Parathyroid adenoma (tissue), 2 donors: ENCODE results near the gene COMMD6.

ENCODE experiments used
- H2AFZ ChIP-seq: fragments of 300-600 bp; sonication (generic); one replicate; pipeline ENCODE4 v1.7.0; 2017; ENCODE audit warnings: antibody characterized with exemption, mild to moderate bottlenecking
- H3K27ac ChIP-seq: fragments of 300-600 bp; sonication (generic); one replicate; pipeline ENCODE4 v1.7.0; 2017
- H3K27me3 ChIP-seq: fragments of 300-600 bp; sonication (generic); one replicate; pipeline ENCODE4 v1.7.0; 2017; ENCODE audit warnings: low read length; ENCODE audit not compliant: control insufficient read depth, insufficient read depth
- H3K36me3 ChIP-seq: fragments of 300-600 bp; sonication (generic); one replicate; pipeline ENCODE4 v1.7.0; 2017; ENCODE audit warnings: low read length; ENCODE audit not compliant: control insufficient read depth, insufficient read depth
- H3K4me1 ChIP-seq: fragments of 300-600 bp; sonication (generic); one replicate; pipeline ENCODE4 v1.7.0; 2017; ENCODE audit warnings: control low read depth
- H3K4me2 ChIP-seq: fragments of 300-600 bp; sonication (generic); one replicate; pipeline ENCODE4 v1.7.0; 2017; ENCODE audit warnings: low read length
- H3K4me3 ChIP-seq: fragments of 300-600 bp; sonication (generic); one replicate; pipeline ENCODE4 v1.7.0; 2017; ENCODE audit warnings: low read depth, low read length
- H3K79me2 ChIP-seq: fragments of 300-600 bp; sonication (generic); one replicate; pipeline ENCODE4 v1.7.0; 2017; ENCODE audit warnings: control low read depth
- H3K9ac ChIP-seq: fragments of 300-600 bp; sonication (generic); one replicate; pipeline ENCODE4 v1.7.0; 2017; ENCODE audit warnings: mild to moderate bottlenecking
- H3K9me3 ChIP-seq: fragments of 300-600 bp; sonication (generic); one replicate; pipeline ENCODE4 v1.7.0; 2017; ENCODE audit warnings: low read length; ENCODE audit not compliant: control insufficient read depth
- TF ChIP-seq, protein P1 (sequence below): fragments of 300-600 bp; sonication (generic); IDR thresholded peaks from one replicate; pipeline ENCODE4 v1.7.0; 2017; ENCODE audit warnings: antibody characterized with exemption, mild to moderate bottlenecking
- donor health status: primary hyperparathyroidism.

Gene COMMD6

DNA sequence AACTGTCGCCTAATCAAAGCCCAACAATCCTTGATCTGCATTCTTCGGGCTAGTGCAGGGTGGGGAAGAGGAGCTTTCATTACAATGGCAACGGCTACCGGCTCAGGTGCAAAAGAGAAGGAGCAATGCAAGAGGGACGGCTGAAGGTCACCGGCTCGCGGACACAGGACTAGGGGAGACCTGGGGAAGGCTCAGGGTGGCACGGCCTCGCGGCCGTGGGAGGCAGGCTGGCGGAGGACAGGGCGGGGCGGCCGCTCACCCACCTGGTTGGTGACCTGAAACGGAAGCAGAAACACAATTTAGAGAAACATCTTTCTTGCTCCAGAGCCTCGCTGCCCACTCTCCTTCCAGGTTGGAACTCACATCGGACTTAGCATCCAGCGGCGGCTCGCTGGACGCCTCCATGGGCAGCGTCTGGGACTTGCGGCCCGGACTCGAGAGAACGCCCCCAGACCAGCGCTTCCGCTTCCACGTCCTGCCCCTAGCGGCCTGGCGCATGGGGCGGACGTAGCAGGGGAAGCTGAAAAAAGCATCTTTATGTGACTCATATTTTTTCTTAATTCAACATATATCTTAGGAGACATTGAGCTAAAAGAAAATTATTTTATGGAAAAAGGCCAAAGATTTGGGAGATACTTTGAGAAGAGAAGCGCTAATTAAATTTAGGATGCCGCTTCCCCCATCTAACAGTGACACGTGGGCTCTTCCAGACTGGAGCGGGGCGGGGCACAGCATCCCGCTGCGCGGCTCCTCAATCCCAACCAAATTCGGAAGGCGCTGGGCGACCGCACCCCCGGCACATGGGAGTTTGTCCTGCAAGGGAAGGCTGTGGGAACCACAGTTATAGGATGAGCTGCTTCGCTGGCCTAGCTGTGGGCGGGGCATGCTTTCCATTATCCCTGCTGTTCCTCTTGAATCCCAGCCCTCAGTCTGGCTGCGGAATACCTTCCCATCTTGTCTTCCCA lies at the start of gene COMMD6:
Gene COMMD6 (minus strand): TSS at position 441 of the 965 bp plus-strand sequence. CDS start 36 bp downstream, at position 405.
- H3K4me3 ChIP-seq = peak within 1 kb of the TSS; percentile 93
- H3K4me2 ChIP-seq = peak within 1 kb of the TSS; percentile 88
- H2AFZ ChIP-seq = peak within 1 kb of the TSS; percentile 89
- no peaks in the 10 kb centered on the region for H3K79me2 ChIP-seq
- H3K36me3 ChIP-seq = no peaks in the 10 kb centered on the region
- H3K27ac ChIP-seq = peak within 1 kb of the TSS; percentile 76
- peak within 1 kb of the TSS; percentile 53 for H3K9ac ChIP-seq
- H3K27me3 ChIP-seq = no peaks in the 10 kb centered on the region
- TF ChIP-seq, protein P1, sequence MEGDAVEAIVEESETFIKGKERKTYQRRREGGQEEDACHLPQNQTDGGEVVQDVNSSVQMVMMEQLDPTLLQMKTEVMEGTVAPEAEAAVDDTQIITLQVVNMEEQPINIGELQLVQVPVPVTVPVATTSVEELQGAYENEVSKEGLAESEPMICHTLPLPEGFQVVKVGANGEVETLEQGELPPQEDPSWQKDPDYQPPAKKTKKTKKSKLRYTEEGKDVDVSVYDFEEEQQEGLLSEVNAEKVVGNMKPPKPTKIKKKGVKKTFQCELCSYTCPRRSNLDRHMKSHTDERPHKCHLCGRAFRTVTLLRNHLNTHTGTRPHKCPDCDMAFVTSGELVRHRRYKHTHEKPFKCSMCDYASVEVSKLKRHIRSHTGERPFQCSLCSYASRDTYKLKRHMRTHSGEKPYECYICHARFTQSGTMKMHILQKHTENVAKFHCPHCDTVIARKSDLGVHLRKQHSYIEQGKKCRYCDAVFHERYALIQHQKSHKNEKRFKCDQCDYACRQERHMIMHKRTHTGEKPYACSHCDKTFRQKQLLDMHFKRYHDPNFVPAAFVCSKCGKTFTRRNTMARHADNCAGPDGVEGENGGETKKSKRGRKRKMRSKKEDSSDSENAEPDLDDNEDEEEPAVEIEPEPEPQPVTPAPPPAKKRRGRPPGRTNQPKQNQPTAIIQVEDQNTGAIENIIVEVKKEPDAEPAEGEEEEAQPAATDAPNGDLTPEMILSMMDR = peak; percentile 74
- H3K9me3 ChIP-seq = no peaks in the 10 kb centered on the region
- H3K4me1 ChIP-seq = peaks cover 2% of the 10 kb centered on the region

DNA sequence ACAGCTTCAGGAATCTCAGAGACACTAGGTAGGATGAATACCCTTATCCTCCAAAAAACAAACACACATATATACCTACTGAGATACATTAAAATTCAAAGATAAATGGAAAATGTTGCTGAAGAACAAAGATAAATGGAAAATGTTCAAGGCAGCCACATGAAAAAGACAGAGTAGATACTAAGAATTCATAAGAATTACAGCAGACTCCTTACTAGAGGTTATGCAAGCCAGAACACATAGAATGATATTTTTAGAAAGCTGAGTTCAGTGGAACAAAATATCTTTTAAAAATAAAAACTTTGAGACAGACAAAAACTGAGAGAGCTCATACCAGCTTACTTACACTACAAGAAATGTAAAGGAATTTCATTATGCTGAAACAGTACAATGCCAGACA lies 47.5 kb upstream of the COMMD6 start:
- no peaks in the 10 kb centered on the region for H3K4me1 ChIP-seq
- no peak overlapping the region for H3K27ac ChIP-seq
- no peak overlapping the region for H3K4me2 ChIP-seq
- no peaks in the 10 kb centered on the region for H3K9me3 ChIP-seq
- no peaks in the 10 kb centered on the region for H3K36me3 ChIP-seq
- H3K9ac ChIP-seq = no peak overlapping the region
- H3K79me2 ChIP-seq = no peaks in the 10 kb centered on the region
- no peak overlapping the region for H2AFZ ChIP-seq
- TF ChIP-seq, protein P1 = no peak
- no peak overlapping the region for H3K4me3 ChIP-seq
- no peaks in the 10 kb centered on the region for H3K27me3 ChIP-seq

DNA sequence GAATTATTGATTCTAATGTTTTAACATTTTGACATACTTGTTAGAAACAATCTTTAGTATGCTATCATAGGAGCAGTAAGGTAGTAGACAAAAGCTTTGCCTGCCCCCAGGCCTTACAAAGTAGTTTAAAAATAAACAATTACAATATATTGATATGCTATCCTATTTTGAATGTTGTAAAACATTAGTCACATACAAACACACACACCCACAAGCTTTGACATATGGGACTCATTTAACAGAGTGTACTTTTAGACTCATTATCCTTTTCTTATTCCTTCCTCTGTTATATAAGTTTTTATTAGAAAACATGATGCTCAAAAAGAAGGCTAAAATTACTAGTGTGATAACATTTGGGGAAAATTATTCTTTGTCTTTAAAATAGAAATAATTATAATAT lies 45.5 kb upstream of the COMMD6 start:
- Histone ChIP-seq H3K9ac (no peak overlapping the region), H3K4me1 (no peaks in the 10 kb centered on the region), H3K36me3 (no peaks in the 10 kb centered on the region), H3K27ac (no peak overlapping the region), H3K27me3 (no peaks in the 10 kb centered on the region), H2AFZ (no peak overlapping the region), H3K9me3 (no peaks in the 10 kb centered on the region), H3K4me3 (no peak overlapping the region), H3K4me2 (no peak overlapping the region), H3K79me2 (no peaks in the 10 kb centered on the region)
- TF ChIP-seq, protein P1 = no peak

DNA sequence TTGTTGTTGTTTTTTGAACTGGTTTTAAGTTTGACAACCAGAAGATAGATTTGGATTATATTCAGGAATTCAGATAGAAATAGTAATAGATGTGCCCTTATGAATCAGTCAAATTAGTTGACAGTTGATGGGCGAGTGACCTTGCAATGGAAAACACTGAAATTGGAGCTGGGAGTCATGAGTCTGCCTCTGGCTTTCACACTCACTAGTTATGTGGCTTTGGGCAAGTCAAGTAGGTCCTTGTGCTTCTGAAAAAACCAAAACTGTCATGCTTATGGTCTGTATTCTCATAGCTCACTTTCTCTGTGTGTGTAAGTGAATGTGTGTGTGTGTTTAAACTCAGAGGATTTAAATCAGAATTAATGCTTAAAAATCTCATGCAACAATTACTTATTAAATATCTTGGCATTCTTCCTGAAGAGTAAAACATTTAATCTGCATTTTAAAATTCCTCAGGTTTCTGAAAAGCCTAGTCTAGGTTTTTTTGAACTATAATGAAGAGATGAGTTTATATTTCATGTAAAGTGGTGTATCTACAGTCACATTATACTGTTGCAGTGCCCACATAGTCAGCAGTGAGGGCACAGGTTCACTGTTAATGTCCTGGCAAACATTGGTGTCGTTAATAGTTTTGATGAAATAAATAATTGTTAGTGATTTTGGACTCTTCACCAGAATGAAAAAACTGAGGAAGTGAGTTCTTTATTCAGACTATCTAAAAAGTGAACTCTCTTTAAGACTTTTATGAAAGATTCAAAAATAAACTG lies 44.4 kb upstream of the COMMD6 start:
- H3K4me2 ChIP-seq = no peak overlapping the region
- H2AFZ ChIP-seq = no peak overlapping the region
- TF ChIP-seq, protein P1 = no peak
- no peaks in the 10 kb centered on the region for H3K36me3 ChIP-seq
- H3K79me2 ChIP-seq = no peaks in the 10 kb centered on the region
- H3K9ac ChIP-seq = no peak overlapping the region
- H3K27ac ChIP-seq = no peak overlapping the region
- H3K4me1 ChIP-seq = no peaks in the 10 kb centered on the region
- H3K4me3 ChIP-seq = no peak overlapping the region
- no peaks in the 10 kb centered on the region for H3K9me3 ChIP-seq
- no peaks in the 10 kb centered on the region for H3K27me3 ChIP-seq
